Activated T-cell treated with anti-CD3 and anti-CD28 coated beads, Interleukin-2, amount 50 U/mL, for 72 hours (primary cell): Measurements from ENCODE around the gene IRX2. TPM values are rescaled to one million over a fixed set of nuclear protein-coding genes. Genes with fewer than 3 reads are reported as not detected.

ENCODE experiments used
- ATAC-seq, 2 donors: fragments of 150-1000 bp; cut with Tn5 transposase; replicated peaks in 1 of 2; 2 replicates each; pipeline ENCODE4 v1.10.0; 2021; ENCODE audit warnings: moderate library complexity in 2 of 2, mild to moderate bottlenecking in 1 of 2
- DNase-seq, 2 donors: peaks; one replicate each; pipeline ENCODE4 v3.0.0; 2021 to 2022; ENCODE audit warnings: mixed read lengths in 1 of 2
- H3K27ac Mint-ChIP-seq: one replicate; pipeline ENCODE4 v1.8.0; 2022; ENCODE audit warnings: mild to moderate bottlenecking, moderate library complexity, mixed read lengths
- H3K27me3 Mint-ChIP-seq: one replicate; pipeline ENCODE4 v1.8.0; 2022; ENCODE audit warnings: low read depth, mixed read lengths
- H3K36me3 Mint-ChIP-seq, 2 donors: one replicate each; pipeline ENCODE4 v1.8.0; 2022; ENCODE audit warnings: mixed read lengths in 2 of 2, mild to moderate bottlenecking in 1 of 2; ENCODE audit not compliant: insufficient read depth in 2 of 2
- H3K4me1 Mint-ChIP-seq: one replicate; pipeline ENCODE4 v1.8.0; 2022; ENCODE audit warnings: low read depth, mixed read lengths
- H3K4me3 Mint-ChIP-seq, 2 donors: one replicate each; pipeline ENCODE4 v1.8.0; 2022; ENCODE audit warnings: mild to moderate bottlenecking in 2 of 2, mixed read lengths in 2 of 2, moderate library complexity in 2 of 2
- H3K9me3 Mint-ChIP-seq, 2 donors: one replicate each; pipeline ENCODE4 v1.8.0; 2022; ENCODE audit warnings: mixed read lengths in 2 of 2
- total RNA-seq, 2 donors: library from RNA; stranded (reverse); gene quantifications; one replicate each; pipeline ENCODE4 v1.2.3, GENCODE V29; 2022

IRX2 gene
- total RNA-seq, 2 donors from 2014 or later, result not detected

DNA sequence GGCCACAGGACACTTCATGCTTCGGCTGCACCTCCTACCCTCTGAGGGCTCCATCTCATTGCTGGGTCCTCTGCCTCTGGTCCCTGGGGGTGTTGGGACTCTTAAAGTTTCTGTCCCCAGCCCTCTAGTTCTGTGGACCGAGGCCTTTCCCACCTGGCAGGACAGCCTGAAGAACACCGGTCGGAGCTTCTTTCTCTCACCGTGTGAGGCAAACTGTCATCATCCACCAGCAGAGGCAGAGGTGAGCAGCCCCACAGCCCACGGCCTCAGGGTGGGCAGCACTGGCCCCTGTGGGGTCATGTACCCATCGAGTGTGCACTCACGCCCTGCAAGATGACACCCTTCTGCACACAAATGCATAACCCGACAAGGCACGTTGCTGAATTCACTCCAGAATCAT, 49.9 kb downstream of the IRX2 start:
- ATAC-seq, result no peak
- Mint-ChIP-seq H3K27ac (no peak overlapping the region), H3K9me3 (peaks cover 0 to 7% of the 10 kb centered on the region in 2 donors), H3K36me3 (no peaks in the 10 kb centered on the region), H3K4me3 (no peak overlapping the region), H3K4me1 (no peaks in the 10 kb centered on the region), H3K27me3 (no peaks in the 10 kb centered on the region)
- DNase-seq, result no peak

DNA sequence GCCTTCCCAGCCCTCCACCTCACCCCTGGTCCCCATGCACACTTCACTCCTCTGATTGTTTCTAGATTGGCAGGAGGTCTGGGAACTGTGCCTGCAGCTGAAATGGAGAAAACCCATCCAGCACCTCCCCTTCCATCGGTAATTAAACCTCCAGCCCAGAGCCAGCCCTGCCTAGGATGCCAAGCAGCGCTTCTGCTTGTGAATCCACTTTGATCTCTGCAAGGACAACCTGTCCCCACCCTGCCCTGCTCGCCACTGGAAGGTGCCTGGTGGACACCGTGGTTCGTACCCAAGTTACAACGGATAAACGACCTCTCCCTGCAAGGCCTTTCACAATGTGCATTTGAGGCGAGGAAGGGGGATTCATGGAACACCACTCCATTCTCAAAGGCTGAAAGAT, 50.6 kb downstream of the IRX2 start:
- no peak for ATAC-seq

DNA sequence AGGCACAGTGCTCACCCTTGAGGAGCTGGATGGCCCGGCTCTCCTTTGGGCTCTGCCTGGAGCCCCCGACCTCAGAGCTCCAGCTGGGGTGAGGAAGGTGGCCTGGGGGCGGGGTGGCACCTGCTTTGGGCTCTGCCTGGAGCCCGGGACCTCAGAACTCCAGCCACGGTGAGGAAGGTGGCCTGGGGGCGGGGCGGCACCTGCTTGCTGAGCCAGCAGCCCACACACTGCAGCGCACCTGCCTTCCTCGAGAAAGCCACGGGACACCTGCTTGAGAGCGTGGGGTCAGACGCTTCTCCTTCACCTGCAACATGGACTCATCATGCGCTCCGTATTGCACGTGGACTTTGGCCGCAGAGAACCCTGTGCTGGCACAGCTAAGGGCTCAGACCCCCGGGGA, 51.8 kb downstream of the IRX2 start:
- ATAC-seq (no peak), DNase-seq (no peak)
- peaks cover 2 to 10% of the 10 kb centered on the region in 2 donors for H3K9me3 Mint-ChIP-seq
- no peaks in the 10 kb centered on the region for H3K4me1 Mint-ChIP-seq
- no peak overlapping the region for H3K4me3 Mint-ChIP-seq
- H3K36me3 Mint-ChIP-seq, result no peaks in the 10 kb centered on the region
- H3K27me3 Mint-ChIP-seq, result no peaks in the 10 kb centered on the region
- no peak overlapping the region for H3K27ac Mint-ChIP-seq

More for the DNA sequence above, 50.6 kb downstream of the IRX2 start:
- no peak for DNase-seq
- no peaks in the 10 kb centered on the region for H3K36me3 Mint-ChIP-seq
- no peaks in the 10 kb centered on the region for H3K27me3 Mint-ChIP-seq
- H3K9me3 Mint-ChIP-seq, result peaks cover 0 to 7% of the 10 kb centered on the region in 2 donors
- no peaks in the 10 kb centered on the region for H3K4me1 Mint-ChIP-seq
- no peak overlapping the region for H3K27ac Mint-ChIP-seq
- H3K4me3 Mint-ChIP-seq, result no peak overlapping the region

DNA sequence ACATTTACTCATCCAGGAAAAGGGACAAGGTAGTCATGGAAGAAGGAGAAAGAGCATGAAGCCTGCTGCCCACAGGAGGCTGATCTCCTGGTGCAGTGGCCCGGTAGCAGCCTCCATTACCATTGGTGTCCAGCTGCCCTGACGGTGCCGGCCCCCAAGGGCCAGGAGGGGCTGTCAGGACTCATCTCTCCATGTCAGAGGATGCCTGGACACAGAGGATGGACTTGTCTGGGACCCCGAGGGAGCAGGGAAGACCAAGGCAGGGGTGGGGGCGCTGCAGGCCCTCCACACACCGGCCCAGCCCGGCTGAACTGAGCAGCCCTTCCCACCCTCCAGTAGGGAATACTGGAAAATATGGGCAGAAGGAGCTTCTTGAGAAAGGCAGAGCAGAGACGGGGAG, 52.2 kb downstream of the IRX2 start:
- Mint-ChIP-seq H3K4me3 (no peak overlapping the region), H3K27me3 (no peaks in the 10 kb centered on the region), H3K4me1 (no peaks in the 10 kb centered on the region), H3K27ac (no peak overlapping the region), H3K36me3 (no peaks in the 10 kb centered on the region), H3K9me3 (peaks cover 2 to 10% of the 10 kb centered on the region in 2 donors)
- ATAC-seq (no peak), DNase-seq (no peak)

DNA sequence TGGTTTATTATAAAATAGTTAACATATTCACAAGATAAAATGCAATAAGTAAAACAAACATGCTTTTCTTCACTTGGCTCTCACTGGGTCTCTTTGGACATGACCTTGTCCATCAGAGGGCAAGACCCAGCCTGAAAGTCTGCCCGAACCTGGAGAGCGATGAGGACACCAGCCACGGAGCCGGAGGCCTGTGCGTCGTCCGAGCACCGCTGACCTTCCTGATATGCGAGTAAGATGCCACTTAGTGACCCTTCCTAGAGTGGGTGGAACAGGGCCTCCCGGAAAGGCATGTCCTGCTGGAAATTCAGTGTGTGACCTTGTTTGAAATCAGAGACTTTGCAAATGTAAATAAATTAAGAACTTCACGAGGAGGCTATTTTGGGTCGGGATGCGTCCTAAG, 52.9 kb downstream of the IRX2 start:
- Mint-ChIP-seq H3K27me3 (no peaks in the 10 kb centered on the region), H3K4me3 (no peak overlapping the region), H3K9me3 (peaks cover 2 to 10% of the 10 kb centered on the region in 2 donors), H3K27ac (no peak overlapping the region), H3K4me1 (no peaks in the 10 kb centered on the region), H3K36me3 (no peaks in the 10 kb centered on the region)
- no peak for DNase-seq
- no peak for ATAC-seq

DNA sequence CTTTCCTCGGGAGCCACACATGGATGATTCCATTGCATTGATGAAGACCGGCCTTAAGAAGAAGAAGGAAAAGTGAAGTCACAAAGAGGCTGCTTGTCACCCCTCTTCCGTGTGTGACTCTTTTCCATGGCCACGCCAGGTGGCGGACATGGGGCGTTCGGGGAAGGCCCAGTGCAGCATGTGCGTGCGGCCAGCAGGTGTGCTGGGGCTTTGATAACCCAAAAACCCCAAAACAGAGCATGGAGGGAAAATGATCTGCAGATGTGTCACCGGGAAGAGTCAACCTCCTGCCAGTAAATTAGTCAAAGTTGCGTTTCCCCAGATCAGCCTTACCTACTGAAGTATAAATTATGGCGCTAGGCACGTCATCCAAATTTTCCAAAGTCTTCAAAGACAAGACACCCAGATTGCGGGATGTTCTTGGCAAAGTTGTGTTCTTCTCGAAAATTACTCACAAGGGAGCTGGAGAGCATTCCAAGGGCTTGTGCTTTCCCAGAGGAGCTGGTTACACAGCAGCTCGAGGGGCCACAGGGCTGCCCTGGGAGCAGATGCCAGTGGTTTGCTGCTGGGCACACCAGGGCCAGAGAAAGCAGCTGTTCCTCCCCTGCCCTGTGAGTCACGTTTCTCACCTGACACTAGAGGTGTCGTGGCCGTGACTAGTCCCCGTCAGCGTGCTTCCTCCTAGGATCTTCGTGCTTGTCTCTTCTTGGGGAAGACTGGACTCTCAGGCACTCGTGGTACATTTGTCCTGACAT, 53.9 kb downstream of the IRX2 start:
- no peaks in the 10 kb centered on the region for H3K4me1 Mint-ChIP-seq
- H3K9me3 Mint-ChIP-seq, result peaks cover 2 to 10% of the 10 kb centered on the region in 2 donors
- no peaks in the 10 kb centered on the region for H3K27me3 Mint-ChIP-seq
- H3K4me3 Mint-ChIP-seq, result no peak overlapping the region
- ATAC-seq (no peak), DNase-seq (no peak)
- H3K36me3 Mint-ChIP-seq, result no peaks in the 10 kb centered on the region
- H3K27ac Mint-ChIP-seq, result no peak overlapping the region

DNA sequence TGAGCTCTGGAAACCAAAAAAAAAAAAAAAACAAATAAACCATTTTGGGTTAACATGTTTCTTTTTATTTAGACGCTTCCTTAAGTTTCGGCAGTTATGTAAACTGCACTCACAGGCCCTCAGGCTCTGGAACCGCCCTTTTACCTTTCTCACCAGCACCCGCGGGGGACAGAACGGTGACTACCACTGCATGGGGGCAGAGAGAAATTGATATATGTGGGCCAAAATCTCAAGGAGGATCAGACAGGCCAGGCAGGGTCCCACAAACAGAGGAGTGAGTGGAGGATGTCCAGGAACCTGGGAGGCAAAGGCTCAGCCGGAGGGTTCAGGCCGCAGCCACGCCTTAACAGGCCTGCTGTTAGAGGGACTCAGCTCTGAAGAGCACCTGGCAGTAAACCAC, 54.4 kb downstream of the IRX2 start:
- Mint-ChIP-seq H3K4me3 (no peak overlapping the region), H3K9me3 (peaks cover 4 to 10% of the 10 kb centered on the region in 2 donors), H3K36me3 (no peaks in the 10 kb centered on the region), H3K27me3 (no peaks in the 10 kb centered on the region), H3K4me1 (no peaks in the 10 kb centered on the region), H3K27ac (no peak overlapping the region)
- ATAC-seq, result no peak
- DNase-seq, result no peak
